Right lobe of liver (tissue), 6 donors: ENCODE results near the gene ZMIZ1. TPM values are rescaled to one million over a fixed set of nuclear protein-coding genes. Genes with fewer than 3 reads are reported as not detected.

Experiments used
- ATAC-seq, 4 donors: fragments of 200-7000 bp; cut with Tn5 transposase; one replicate each; pipeline ENCODE4 v1.9.1; 2020; ENCODE audit warnings: mild to moderate bottlenecking in 4 of 4, moderate library complexity in 4 of 4
- DNase-seq, 3 donors: peaks; one replicate each; pipeline ENCODE4 v3.0.0-alpha.2; 2020
- H3K27ac ChIP-seq, 3 donors: fragments of 200-600 bp; one replicate each; pipeline ENCODE4 v1.8.0; 2022
- H3K27me3 ChIP-seq, 2 donors: fragments of 200-600 bp; one replicate each; pipeline ENCODE4 v1.8.0; 2022
- H3K36me3 ChIP-seq, 4 donors: fragments of 200-600 bp; sonication (generic) in 1 of 4; one replicate each; pipeline versions ENCODE4 v1.5.1 to v1.8.0; 2017 to 2022; ENCODE audit warnings: control low read depth in 1 of 4
- H3K4me1 ChIP-seq, 4 donors: fragments of 200-600 bp; sonication (generic) in 1 of 4; one replicate each; pipeline versions ENCODE4 v1.5.1 to v1.8.0; 2017 to 2022; ENCODE audit warnings: control low read depth in 1 of 4
- H3K4me3 ChIP-seq, 3 donors: fragments of 200-600 bp; one replicate each; pipeline ENCODE4 v1.8.0; 2022
- H3K9me3 ChIP-seq, 4 donors: fragments of 200-600 bp; sonication (generic) in 1 of 4; one replicate each; pipeline versions ENCODE4 v1.5.1 to v1.8.0; 2017 to 2022; ENCODE audit warnings: control low read depth in 1 of 4
- POLR2A ChIP-seq: fragments of 450-650 bp; IDR thresholded peaks from one replicate; pipeline ENCODE4 v1.6.1; 2017; ENCODE audit warnings: antibody characterized with exemption, mild to moderate bottlenecking
- whole genome bisulfite sequencing: methylation state at CpG from one replicate; pipeline ENCODE4 v1.1.6; 2018; ENCODE audit warnings: low coverage, low lambda C conversion rate; ENCODE audit not compliant: insufficient coverage; ENCODE audit errors: missing lambda C conversion rate; 5-methylcytosine and 5-hydroxymethylcytosine counted together
- intact Hi-C, 2 donors: fragments of 100-400 bp; cut with DNase I; formaldehyde crosslinking; loops; one replicate each; pipeline versions ENCODE4 v1.11.2 to v1.14.1; 2022
- total RNA-seq, 6 experiments: library from RNA; depleted of rRNA in 2 of 6; stranded (reverse); fragments of >200 nt in 2 of 6; fragmentation: NEBNext Ultra II Directional in 3 of 6; extraction: Animal tissue kit (Norgen Biotek cat#: 25700) in 3 of 6; gene quantifications; one replicate each; pipeline versions ENCODE4 v1.1.0 to v1.2.4, GENCODE V29; 2016 to 2023
- TF ChIP-seq, protein P1 (sequence below), 4 donors: fragments of 200-600 bp in 3 of 4; fragments of 450-650 bp in 1 of 4; IDR thresholded peaks; one replicate each; pipeline versions ENCODE4 v1.5.1 to v1.8.0; 2016 to 2022; ENCODE audit warnings: antibody characterized with exemption in 4 of 4, mild to moderate bottlenecking in 2 of 4
- donor health status: DM: no; HTN: yes; CAD: no.
- donor health status: DM: no; HTN: no; CAD: no.
- donor health status: DM: no; HTN: no; CAD: no.
- donor health status: DM: no; HTN: yes; CAD: no.
- donor health status: DM: no; HTN: yes; CAD: no.

The ZMIZ1 gene
- total RNA-seq, 6 experiments from 2014 or later, result 9.9 to 22.8 (median 12.3) TPM

DNA sequence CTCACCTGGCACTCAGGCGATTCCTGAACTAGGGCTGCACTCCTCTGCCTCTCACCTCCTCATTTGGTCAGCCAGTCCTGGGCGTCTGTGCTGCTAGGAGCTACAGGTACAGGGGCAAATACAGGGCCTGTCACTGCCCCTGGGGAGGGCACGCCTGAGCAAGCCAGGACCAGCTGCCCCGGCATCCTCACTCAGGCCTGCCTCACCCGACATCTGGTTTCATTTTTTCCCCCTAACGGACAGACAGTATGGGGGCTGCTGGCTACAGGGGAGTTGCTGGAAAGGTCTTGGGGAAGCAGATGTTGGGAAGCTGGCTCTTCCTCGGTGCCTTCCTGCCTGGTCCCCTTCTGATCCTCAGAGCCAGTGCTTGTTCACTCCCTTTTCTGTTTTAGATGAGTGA, 201.2 kb downstream of the ZMIZ1 start:
- Histone ChIP-seq H3K4me3 (no peak overlapping the region), H3K27me3 (no peaks in the 10 kb centered on the region), H3K27ac (no peak overlapping the region), H3K36me3 (no peaks in the 10 kb centered on the region), H3K4me1 (peaks cover 0 to 6% (median 0%) of the 10 kb centered on the region in 4 donors), H3K9me3 (no peaks in the 10 kb centered on the region)
- intact Hi-C loops, result no loop called here
- ATAC-seq (no peak), DNase-seq (no peak)
- no peak for TF ChIP-seq POLR2A
- TF ChIP-seq, protein P1, sequence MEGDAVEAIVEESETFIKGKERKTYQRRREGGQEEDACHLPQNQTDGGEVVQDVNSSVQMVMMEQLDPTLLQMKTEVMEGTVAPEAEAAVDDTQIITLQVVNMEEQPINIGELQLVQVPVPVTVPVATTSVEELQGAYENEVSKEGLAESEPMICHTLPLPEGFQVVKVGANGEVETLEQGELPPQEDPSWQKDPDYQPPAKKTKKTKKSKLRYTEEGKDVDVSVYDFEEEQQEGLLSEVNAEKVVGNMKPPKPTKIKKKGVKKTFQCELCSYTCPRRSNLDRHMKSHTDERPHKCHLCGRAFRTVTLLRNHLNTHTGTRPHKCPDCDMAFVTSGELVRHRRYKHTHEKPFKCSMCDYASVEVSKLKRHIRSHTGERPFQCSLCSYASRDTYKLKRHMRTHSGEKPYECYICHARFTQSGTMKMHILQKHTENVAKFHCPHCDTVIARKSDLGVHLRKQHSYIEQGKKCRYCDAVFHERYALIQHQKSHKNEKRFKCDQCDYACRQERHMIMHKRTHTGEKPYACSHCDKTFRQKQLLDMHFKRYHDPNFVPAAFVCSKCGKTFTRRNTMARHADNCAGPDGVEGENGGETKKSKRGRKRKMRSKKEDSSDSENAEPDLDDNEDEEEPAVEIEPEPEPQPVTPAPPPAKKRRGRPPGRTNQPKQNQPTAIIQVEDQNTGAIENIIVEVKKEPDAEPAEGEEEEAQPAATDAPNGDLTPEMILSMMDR (IDR thresholded peaks at IDR 0.05), result no peak
- WGBS, result 100% methylated on average over 2 of the region's 7 CpGs

DNA sequence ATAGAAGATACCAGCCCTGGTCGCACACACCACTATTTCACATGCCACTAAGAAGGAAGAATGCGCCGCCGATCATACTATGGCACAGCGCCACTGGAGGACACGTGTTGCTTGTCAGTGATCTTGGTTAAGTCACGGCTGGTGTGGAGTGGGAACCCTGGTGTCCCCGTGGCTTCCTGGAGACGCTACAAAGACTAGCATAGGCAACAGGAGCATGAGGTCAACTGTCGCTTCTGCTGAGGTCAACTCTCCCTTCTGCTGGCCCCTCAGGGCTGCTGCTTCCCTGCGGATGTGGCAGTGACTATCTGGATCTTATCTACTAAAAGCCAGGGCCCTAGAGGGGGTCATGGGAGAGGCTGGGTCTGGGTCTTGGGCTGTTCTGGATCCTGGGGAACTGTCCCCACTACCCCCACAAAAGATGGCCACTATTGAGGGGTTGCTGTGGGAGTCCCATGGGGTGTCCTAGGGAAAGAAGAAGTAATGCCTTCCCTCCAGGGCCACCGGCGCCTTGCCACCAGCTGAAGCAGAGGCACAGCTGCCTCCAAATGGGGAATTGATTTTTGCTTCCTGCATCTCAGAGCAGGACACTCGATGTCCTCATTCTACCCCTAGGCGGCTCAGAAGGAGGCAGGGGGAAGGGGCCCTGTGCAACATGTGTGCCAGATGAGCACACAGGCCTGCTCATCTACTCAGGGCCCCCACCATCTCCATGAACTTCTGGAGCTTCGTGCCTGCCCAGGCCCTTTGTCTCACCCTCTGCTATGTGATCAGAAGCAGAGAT, 201.9 kb downstream of the ZMIZ1 start:
- DNase-seq (no peak), ATAC-seq (peak in 3 of 4 donors; percentile 6 to 22 (median 11))
- TF ChIP-seq POLR2A, result no peak
- TF ChIP-seq, protein P1 (IDR thresholded peaks at IDR 0.05), result no peak
- Histone ChIP-seq H3K9me3 (no peaks in the 10 kb centered on the region), H3K27ac (no peak overlapping the region), H3K4me1 (peaks cover 0 to 6% (median 0%) of the 10 kb centered on the region in 4 donors), H3K36me3 (no peaks in the 10 kb centered on the region), H3K4me3 (no peak overlapping the region), H3K27me3 (no peaks in the 10 kb centered on the region)
- intact Hi-C loops, result no loop called here
- 61% methylated on average over 5 of the region's 16 CpGs for WGBS

DNA sequence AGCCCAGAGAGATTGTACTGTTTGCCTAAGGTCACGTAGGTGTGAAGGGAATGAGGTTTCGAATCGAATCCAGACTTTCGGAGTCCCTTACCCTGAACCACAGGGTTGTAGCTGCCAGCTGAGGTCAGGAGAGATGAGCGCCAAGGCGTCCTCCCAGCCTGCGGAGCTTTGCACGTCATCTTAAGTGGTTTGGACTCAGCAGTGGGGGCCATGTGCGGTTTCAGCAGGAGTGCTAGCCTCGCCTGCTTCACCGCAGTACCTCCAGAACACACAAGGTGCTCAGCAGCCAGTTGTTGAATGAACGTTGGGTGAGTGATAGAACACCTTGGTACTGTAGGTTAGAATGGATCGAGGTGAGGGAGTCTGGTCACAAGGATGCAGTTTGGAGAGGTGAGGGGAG, 203.6 kb downstream of the ZMIZ1 start:
- ATAC-seq (no peak), DNase-seq (no peak)
- H3K4me3 ChIP-seq, result no peak overlapping the region
- 64% methylated on average over 7 of the region's 13 CpGs for WGBS
- peaks cover 0 to 4% (median 0%) of the 10 kb centered on the region in 4 donors for H3K4me1 ChIP-seq
- no peak overlapping the region for H3K27ac ChIP-seq
- no peak for TF ChIP-seq POLR2A
- TF ChIP-seq, protein P1 (IDR thresholded peaks at IDR 0.05), result no peak
- intact Hi-C loops, result no loop called here
- H3K9me3 ChIP-seq, result no peaks in the 10 kb centered on the region
- peaks cover 0 to 3% (median 0%) of the 10 kb centered on the region in 4 donors for H3K36me3 ChIP-seq
- no peaks in the 10 kb centered on the region for H3K27me3 ChIP-seq

DNA sequence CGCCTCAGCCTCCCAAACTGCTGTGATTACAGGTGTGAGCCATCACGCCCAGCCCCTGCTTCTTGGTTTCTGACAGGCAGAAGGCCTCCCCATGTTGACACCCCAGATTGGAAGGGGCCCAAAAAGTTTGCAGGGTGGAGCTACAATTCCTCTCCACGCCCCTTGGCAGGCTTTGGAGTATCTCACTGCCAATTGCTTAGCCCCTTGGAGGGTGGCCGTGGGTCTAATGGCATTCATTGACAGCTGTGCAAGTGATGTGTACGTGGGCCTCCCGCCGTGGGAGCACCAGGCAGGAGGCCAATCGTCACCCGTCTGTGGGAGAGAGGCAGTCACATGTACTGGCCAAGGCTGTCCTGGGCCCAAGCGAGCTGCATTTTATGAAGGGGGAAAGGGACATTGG, 204.8 kb downstream of the ZMIZ1 start:
- DNase-seq (no peak), ATAC-seq (no peak)
- no peak for TF ChIP-seq POLR2A
- TF ChIP-seq, protein P1 (IDR thresholded peaks at IDR 0.05), result no peak
- 100% methylated on average over 2 of the region's 10 CpGs for WGBS
- Histone ChIP-seq H3K9me3 (no peaks in the 10 kb centered on the region), H3K27ac (no peak overlapping the region), H3K27me3 (no peaks in the 10 kb centered on the region), H3K36me3 (peaks cover 0 to 8% (median 4%) of the 10 kb centered on the region in 4 donors), H3K4me3 (no peak overlapping the region), H3K4me1 (peaks cover 0 to 4% (median 0%) of the 10 kb centered on the region in 4 donors)
- intact Hi-C loops, result no loop called here
